ENCODE measurements around the gene TCP1. TPM values are rescaled to one million over a fixed set of nuclear protein-coding genes. Genes with fewer than 3 reads are reported as not detected.

Gene TCP1
- total RNA-seq, 1 experiment from 2014 or later = 412 TPM

- WGBS (ENCODE audit: extremely low coverage, insufficient read length, low lambda C conversion rate) = no CpG with 5 or more reads among the region's 6 CpGs
- Histone ChIP-seq H3K79me2 (ENCODE audit: insufficient read depth, low read length) (no peaks in the 10 kb centered on the region), H2AFZ (ENCODE audit: low read length) (no peak overlapping the region), H3K23me2 (ENCODE audit: insufficient read length, low read depth, low read length, poor library complexity, severe bottlenecking) (no peaks in the 10 kb centered on the region), H3K18ac (ENCODE audit: insufficient read length, low read depth, low read length) (no peak overlapping the region), H3K27me3 (ENCODE audit: insufficient read depth, low read length) (no peaks in the 10 kb centered on the region), H3K4me1 (ENCODE audit: insufficient read depth, low read length) (no peaks in the 10 kb centered on the region; the same call in 1 of the 2 replicates), H3K9ac (ENCODE audit: extremely low read depth, insufficient read length, low read length) (no peak overlapping the region), H2BK120ac (ENCODE audit: low read depth, low read length, poor library complexity, severe bottlenecking) (no peak overlapping the region), H3K27ac (ENCODE audit: insufficient read length, low read depth, low read length) (no peak overlapping the region), H3K23ac (ENCODE audit: insufficient read length, low read depth, low read length) (no peak overlapping the region), H3K4ac (ENCODE audit: low read depth, low read length) (no peak overlapping the region), H3K4me2 (ENCODE audit: insufficient read depth, insufficient read length, low read length) (no peak overlapping the region), H2BK5ac (ENCODE audit: insufficient read length, low read length) (no peak overlapping the region), H2BK20ac (ENCODE audit: low read depth, low read length, poor library complexity, severe bottlenecking) (no peak overlapping the region), H3K79me1 (ENCODE audit: insufficient read depth, low read depth, low read length, poor library complexity, severe bottlenecking) (no peaks in the 10 kb centered on the region), H2AK5ac (ENCODE audit: insufficient read length, low read length) (no peak overlapping the region), H4K5ac (ENCODE audit: insufficient read length, low read depth, low read length) (no peak overlapping the region), H2BK15ac (ENCODE audit: low read depth, low read length) (no peak overlapping the region), H3K9me3 (ENCODE audit: control insufficient read depth, low read depth, low read length) (no peaks in the 10 kb centered on the region), H4K20me1 (ENCODE audit: control insufficient read depth, insufficient read depth, insufficient read length) (no peaks in the 10 kb centered on the region), H3T11ph (ENCODE audit: low read length) (no peak overlapping the region), H4K91ac (ENCODE audit: insufficient read length, low read depth, low read length) (no peak overlapping the region), H3K56ac (ENCODE audit: insufficient read length, low read depth, low read length) (no peak overlapping the region), H3K14ac (ENCODE audit: insufficient read depth, low read length) (no peak overlapping the region; the same call in 1 of the 2 replicates), H4K8ac (replicated peaks; ENCODE audit: insufficient read length, low read depth, low read length) (no peak overlapping the region), H2BK12ac (ENCODE audit: insufficient read length, low read depth, low read length) (no peak overlapping the region)
- H3K4me1 Mint-ChIP-seq = peaks cover 19 to 28% of the 10 kb centered on the region in 2 experiments
- no peak for TF ChIP-seq CTCF (conservative IDR thresholded peaks at IDR 0.05)
- H3K27ac Mint-ChIP-seq = peak overlapping the region in 2 of 3 experiments; percentile 72 to 89; a peak in 3 of 7 replicates
- no peak for DNase-seq
- no peaks in the 10 kb centered on the region for H3K36me3 Mint-ChIP-seq (ENCODE audit: insufficient read depth in 1 of 3, low read depth in 3 of 3)
- H3K4me3 Mint-ChIP-seq = no peak overlapping the region
- no peaks in the 10 kb centered on the region for H3K27me3 Mint-ChIP-seq (ENCODE audit: low read depth)
- no peaks in the 10 kb centered on the region for H3K9me3 Mint-ChIP-seq
These were observed 19.2 kb upstream of the TCP1 start for GRCh38 chr6:159808647-159809046.

Measured in H9 (cell line).